HT1080 (cell line): ENCODE measurements around the gene ADARB1. TPM values are rescaled to one million over a fixed set of nuclear protein-coding genes. Genes with fewer than 3 reads are reported as not detected.
A peak's percentile ranks its signal among the peaks of the same experiment; 100 is the strongest.

Experiments
- DNase-seq: peaks from one replicate; pipeline ENCODE4 v3.0.0-alpha.2; 2015; ENCODE audit warnings: low read depth
- total RNA-seq: library from RNA; depleted of rRNA; stranded (reverse); fragments of >200 nt; shearing (Covaris generic); gene quantifications from 2 replicates; pipeline ENCODE4 v1.2.3, GENCODE V29; 2014

The ADARB1 gene
- total RNA-seq, 1 experiment from 2014 or later = 22.4 TPM

GRCh38 chr21:45248301-45248892 lies 174.0 kb downstream of the ADARB1 start:
- no peak for DNase-seq

GRCh38 chr21:45248893-45249381 lies 174.6 kb downstream of the ADARB1 start:
- DNase-seq = peak; percentile 11

- DNase-seq = no peak
These were observed 175.2 kb downstream of the ADARB1 start for GRCh38 chr21:45249626-45250025.

GRCh38 chr21:45250272-45250671 lies 175.9 kb downstream of the ADARB1 start:
- DNase-seq = no peak

- no peak for DNase-seq
These were observed 176.7 kb downstream of the ADARB1 start for GRCh38 chr21:45250914-45251634.

GRCh38 chr21:45251635-45252447 lies 177.5 kb downstream of the ADARB1 start:
- no peak for DNase-seq

- no peak for DNase-seq
These were observed 178.1 kb downstream of the ADARB1 start for GRCh38 chr21:45252448-45252925.

- peak; percentile 58 for DNase-seq
These were observed 178.8 kb downstream of the ADARB1 start for GRCh38 chr21:45253180-45253579.

GRCh38 chr21:45253633-45254459 lies 179.5 kb downstream of the ADARB1 start:
- no peak for DNase-seq

- DNase-seq = no peak
These were observed 180.1 kb downstream of the ADARB1 start for GRCh38 chr21:45254460-45254930.

GRCh38 chr21:45255381-45256020 lies 181.1 kb downstream of the ADARB1 start:
- no peak for DNase-seq

GRCh38 chr21:45256021-45256911 lies 181.9 kb downstream of the ADARB1 start:
- no peak for DNase-seq

- DNase-seq = no peak
These were observed 182.7 kb downstream of the ADARB1 start for GRCh38 chr21:45256912-45257672.

- DNase-seq = no peak
These were observed 183.4 kb downstream of the ADARB1 start for GRCh38 chr21:45257673-45258341.

GRCh38 chr21:45258466-45258865 lies 184.1 kb downstream of the ADARB1 start:
- DNase-seq = no peak

- no peak for DNase-seq
These were observed 184.9 kb downstream of the ADARB1 start for GRCh38 chr21:45259206-45259840.

GRCh38 chr21:45260191-45260825 lies 185.9 kb downstream of the ADARB1 start:
- no peak for DNase-seq
